ENCODE data around the gene SLC4A1AP. TPM values are rescaled to one million over a fixed set of nuclear protein-coding genes. Genes with fewer than 3 reads are reported as not detected.
A peak's percentile ranks its signal among the peaks of the same experiment; 100 is the strongest.

SLC4A1AP gene
- polyA plus RNA-seq, 6 donors from 2014 or later: 14.0 to 25.9 (median 24.1) TPM

GRCh38 chr2:27690052-27690451 is 26.4 kb downstream of the SLC4A1AP start:
- Mint-ChIP-seq H3K27ac (no peak overlapping the region), H3K27me3 (no peaks in the 10 kb centered on the region), H3K4me1 (peaks cover 0 to 11% (median 0%) of the 10 kb centered on the region in 3 donors), H3K9me3 (no peaks in the 10 kb centered on the region), H3K4me3 (no peak overlapping the region), H3K36me3 (peaks cover 8 to 14% of the 10 kb centered on the region in 2 donors)
- DNase-seq (no peak), ATAC-seq (ENCODE audit: low read depth in 2 of 2) (no peak)

DNA sequence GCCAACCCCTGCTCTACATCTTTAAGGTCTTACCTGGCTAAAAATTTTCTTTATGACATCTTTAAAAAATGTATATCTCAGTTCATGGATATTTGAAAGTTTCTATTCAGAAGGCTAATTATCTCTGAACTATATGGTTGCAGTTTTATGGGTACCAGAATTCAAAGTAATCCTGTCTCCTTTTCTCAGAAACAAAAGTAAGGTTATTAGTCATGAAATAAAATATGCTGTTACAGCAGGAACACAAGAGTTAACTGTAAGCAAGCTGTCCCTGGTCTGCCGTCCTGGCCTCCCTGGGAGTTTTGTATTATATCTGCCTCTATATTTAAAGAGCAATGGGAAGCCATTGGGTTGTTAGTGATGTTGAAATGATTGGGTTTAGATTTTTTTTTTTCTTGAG is 34.0 kb downstream of the SLC4A1AP start:
- Mint-ChIP-seq H3K27me3 (no peaks in the 10 kb centered on the region), H3K9me3 (no peaks in the 10 kb centered on the region)
- ATAC-seq (ENCODE audit: low read depth in 2 of 2): no peak

GRCh38 chr2:27701676-27702075 is 38.0 kb downstream of the SLC4A1AP start:
- DNase-seq (no peak), ATAC-seq (ENCODE audit: low read depth in 2 of 2) (no peak)
- H3K4me1 Mint-ChIP-seq: no peaks in the 10 kb centered on the region
- no peaks in the 10 kb centered on the region for H3K9me3 Mint-ChIP-seq
- H3K36me3 Mint-ChIP-seq: peaks cover 0 to 10% of the 10 kb centered on the region in 2 donors
- H3K27ac Mint-ChIP-seq: peak overlapping the region in 1 of 6 donors; percentile 57
- no peak overlapping the region for H3K4me3 Mint-ChIP-seq
- H3K27me3 Mint-ChIP-seq: no peaks in the 10 kb centered on the region

More for the DNA sequence above, 34.0 kb downstream of the SLC4A1AP start:
- H3K27ac Mint-ChIP-seq: no peak overlapping the region
- H3K4me1 Mint-ChIP-seq: no peaks in the 10 kb centered on the region
- peaks cover 11 to 17% of the 10 kb centered on the region in 2 donors for H3K36me3 Mint-ChIP-seq
- H3K4me3 Mint-ChIP-seq: no peak overlapping the region
- no peak for DNase-seq

- Mint-ChIP-seq H3K27ac (peak overlapping the region in 1 of 6 donors; percentile 87), H3K9me3 (no peaks in the 10 kb centered on the region)
- no peak for DNase-seq
These were observed 38.6 kb downstream of the SLC4A1AP start for GRCh38 chr2:27702302-27702701.

DNA sequence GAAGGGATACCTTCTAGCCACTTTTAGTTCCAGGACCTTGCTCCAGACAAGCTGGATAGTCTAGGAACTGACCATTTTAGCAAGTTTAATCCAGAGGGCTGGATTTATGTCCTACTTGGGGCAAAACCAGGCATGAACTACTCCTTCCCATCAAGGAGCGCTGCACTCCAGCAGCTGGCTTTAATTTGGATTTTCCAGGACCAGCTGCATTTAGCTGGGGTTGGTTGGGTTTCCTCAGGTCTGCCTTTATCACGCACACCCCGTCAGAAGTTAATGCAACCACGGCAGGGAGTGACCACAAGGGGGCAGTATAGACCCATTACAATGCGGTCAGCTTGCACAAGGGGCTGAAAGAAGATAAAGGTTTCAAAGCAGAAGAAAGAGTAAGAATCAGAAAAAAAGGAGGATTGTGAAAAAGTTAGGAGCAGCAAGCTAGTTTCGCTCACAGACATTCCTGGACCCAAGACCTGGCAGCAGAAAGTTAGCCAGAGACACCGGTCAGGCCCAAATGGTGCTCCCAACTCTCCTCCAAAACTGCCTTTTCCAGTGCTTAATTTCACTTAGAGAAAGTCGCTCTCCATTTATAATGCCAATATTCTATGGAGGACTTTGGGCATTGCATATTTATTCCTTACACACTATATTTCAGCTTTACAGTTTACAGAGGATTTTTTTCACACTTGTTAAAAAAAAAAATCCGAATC is 40.1 kb downstream of the SLC4A1AP start:
- Mint-ChIP-seq H3K27ac (no peak overlapping the region), H3K27me3 (peaks cover 0 to 8% (median 7%) of the 10 kb centered on the region in 3 donors), H3K9me3 (no peaks in the 10 kb centered on the region), H3K4me1 (no peaks in the 10 kb centered on the region), H3K4me3 (peak overlapping the region in 1 of 8 donors; percentile 9), H3K36me3 (peaks cover 0 to under 1% of the 10 kb centered on the region in 2 donors)
- DNase-seq (peak; percentile 71), ATAC-seq (ENCODE audit: low read depth in 2 of 2) (peak; percentile 70 to 82)

More at GRCh38 chr2:27702302-27702701, 38.6 kb downstream of the SLC4A1AP start:
- peaks cover 0 to 2% (median 0%) of the 10 kb centered on the region in 3 donors for H3K27me3 Mint-ChIP-seq
- H3K4me3 Mint-ChIP-seq: no peak overlapping the region
- no peak for ATAC-seq (ENCODE audit: low read depth in 2 of 2)
- H3K36me3 Mint-ChIP-seq: peaks cover 0 to 10% of the 10 kb centered on the region in 2 donors
- no peaks in the 10 kb centered on the region for H3K4me1 Mint-ChIP-seq

GRCh38 chr2:27704342-27704876 is 40.7 kb downstream of the SLC4A1AP start:
- H3K27me3 Mint-ChIP-seq: peaks cover 0 to 8% (median 8%) of the 10 kb centered on the region in 3 donors
- no peak for ATAC-seq (ENCODE audit: low read depth in 2 of 2)
- H3K9me3 Mint-ChIP-seq: no peaks in the 10 kb centered on the region
- no peak overlapping the region for H3K27ac Mint-ChIP-seq
- H3K36me3 Mint-ChIP-seq: no peaks in the 10 kb centered on the region
- H3K4me3 Mint-ChIP-seq: no peak overlapping the region
- DNase-seq: no peak
- no peaks in the 10 kb centered on the region for H3K4me1 Mint-ChIP-seq

- H3K4me3 Mint-ChIP-seq: no peak overlapping the region
- H3K9me3 Mint-ChIP-seq: no peaks in the 10 kb centered on the region
- H3K27me3 Mint-ChIP-seq: peaks cover 5 to 12% (median 8%) of the 10 kb centered on the region in 3 donors
- H3K27ac Mint-ChIP-seq: no peak overlapping the region
- ATAC-seq (ENCODE audit: low read depth in 2 of 2) (no peak), DNase-seq (no peak)
- no peaks in the 10 kb centered on the region for H3K4me1 Mint-ChIP-seq
- H3K36me3 Mint-ChIP-seq: no peaks in the 10 kb centered on the region
These were observed 42.3 kb downstream of the SLC4A1AP start for GRCh38 chr2:27705851-27706622.

DNA sequence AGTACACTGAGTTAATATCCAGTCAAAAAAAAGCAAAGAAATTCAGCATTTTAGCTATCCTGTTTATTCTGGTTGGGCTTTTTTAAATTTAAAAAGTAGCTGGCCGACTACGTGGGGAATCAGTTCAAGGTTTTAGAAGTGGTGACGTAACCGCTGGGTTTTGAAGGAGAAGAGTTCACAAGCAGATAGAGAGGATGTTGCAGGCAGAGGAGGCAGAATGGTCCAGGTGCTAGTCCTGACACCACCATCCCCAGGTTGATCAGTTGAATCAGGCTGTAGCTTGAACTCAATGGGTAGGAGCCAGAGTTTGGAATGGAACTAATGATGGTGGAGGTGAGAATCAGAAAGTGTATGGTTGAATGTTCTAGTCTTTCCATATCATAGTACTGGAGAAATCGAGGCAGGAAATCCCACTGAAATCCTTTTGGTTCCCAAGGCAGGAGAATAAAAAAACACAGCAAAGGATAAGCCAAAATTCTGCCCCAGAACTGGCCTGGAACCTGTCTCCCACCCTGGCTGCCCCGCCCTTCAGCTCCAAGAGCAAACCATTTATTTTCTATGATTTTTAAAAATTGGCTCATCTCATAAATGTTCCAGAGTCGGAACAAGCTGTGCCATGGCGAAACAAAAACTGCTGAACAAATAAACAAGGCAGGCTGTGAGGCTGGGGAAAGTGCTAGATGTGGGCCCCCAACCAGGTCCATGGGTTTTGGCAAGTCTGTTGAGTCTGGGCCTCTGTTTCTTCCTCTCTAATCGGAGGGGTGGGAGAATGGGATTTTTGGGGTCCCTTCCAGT is 44.0 kb downstream of the SLC4A1AP start:
- peaks cover 10 to 22% (median 18%) of the 10 kb centered on the region in 3 donors for H3K27me3 Mint-ChIP-seq
- H3K27ac Mint-ChIP-seq: peak overlapping the region in 1 of 6 donors; percentile 62
- H3K36me3 Mint-ChIP-seq: peaks cover 0 to 5% of the 10 kb centered on the region in 2 donors
- DNase-seq (no peak), ATAC-seq (ENCODE audit: low read depth in 2 of 2) (no peak)
- H3K9me3 Mint-ChIP-seq: no peaks in the 10 kb centered on the region
- H3K4me3 Mint-ChIP-seq: no peak overlapping the region
- no peaks in the 10 kb centered on the region for H3K4me1 Mint-ChIP-seq

DNA sequence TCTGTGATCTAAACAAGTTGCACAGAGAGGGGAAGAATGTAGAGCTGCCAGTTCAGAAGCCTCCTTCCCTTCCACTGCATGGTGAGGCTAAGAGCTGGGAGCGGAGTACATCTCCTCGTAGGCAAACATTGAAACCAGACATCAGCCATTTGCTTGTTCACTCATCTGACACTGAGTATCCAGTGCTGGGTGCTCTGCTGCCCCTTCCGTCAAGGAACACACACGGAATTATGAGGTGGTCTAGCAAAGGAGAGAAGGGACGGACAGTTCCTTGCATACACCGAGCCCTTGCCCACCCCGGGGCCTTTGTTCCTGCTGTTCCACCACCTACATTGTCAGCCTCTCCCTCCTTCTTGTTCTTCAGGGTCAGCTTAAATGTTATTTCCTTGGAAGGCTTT is 44.6 kb downstream of the SLC4A1AP start:
- peaks cover 0 to 5% of the 10 kb centered on the region in 2 donors for H3K36me3 Mint-ChIP-seq
- no peak for ATAC-seq (ENCODE audit: low read depth in 2 of 2)
- no peaks in the 10 kb centered on the region for H3K4me1 Mint-ChIP-seq
- peaks cover 14 to 28% (median 24%) of the 10 kb centered on the region in 3 donors for H3K27me3 Mint-ChIP-seq
- no peak for DNase-seq
- no peaks in the 10 kb centered on the region for H3K9me3 Mint-ChIP-seq
- no peak overlapping the region for H3K27ac Mint-ChIP-seq
- no peak overlapping the region for H3K4me3 Mint-ChIP-seq

DNA sequence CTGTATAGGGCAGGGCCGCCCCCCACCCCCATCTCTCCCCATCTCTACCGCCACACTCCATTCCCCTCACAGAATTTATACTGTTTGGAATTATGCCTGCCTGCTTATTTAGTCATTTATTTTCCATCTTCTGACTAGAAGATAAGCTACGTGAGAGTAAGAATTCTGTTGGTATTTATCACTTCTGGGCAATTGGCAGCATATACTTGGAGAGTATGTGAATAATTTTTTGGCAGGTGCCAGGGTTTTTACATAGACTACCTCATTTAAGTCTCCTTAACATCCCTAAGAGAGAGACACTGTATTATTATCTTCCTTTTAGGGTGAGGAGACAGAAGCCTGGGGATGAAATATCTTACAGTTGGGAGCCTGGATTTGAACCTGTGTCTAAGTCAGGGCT is 45.0 kb downstream of the SLC4A1AP start:
- ATAC-seq (ENCODE audit: low read depth in 2 of 2) (no peak), DNase-seq (no peak)
- no peak overlapping the region for H3K27ac Mint-ChIP-seq
- H3K4me1 Mint-ChIP-seq: no peaks in the 10 kb centered on the region
- peaks cover 0 to 5% of the 10 kb centered on the region in 2 donors for H3K36me3 Mint-ChIP-seq
- H3K27me3 Mint-ChIP-seq: peaks cover 15 to 29% (median 26%) of the 10 kb centered on the region in 3 donors
- no peak overlapping the region for H3K4me3 Mint-ChIP-seq
- no peaks in the 10 kb centered on the region for H3K9me3 Mint-ChIP-seq

DNA sequence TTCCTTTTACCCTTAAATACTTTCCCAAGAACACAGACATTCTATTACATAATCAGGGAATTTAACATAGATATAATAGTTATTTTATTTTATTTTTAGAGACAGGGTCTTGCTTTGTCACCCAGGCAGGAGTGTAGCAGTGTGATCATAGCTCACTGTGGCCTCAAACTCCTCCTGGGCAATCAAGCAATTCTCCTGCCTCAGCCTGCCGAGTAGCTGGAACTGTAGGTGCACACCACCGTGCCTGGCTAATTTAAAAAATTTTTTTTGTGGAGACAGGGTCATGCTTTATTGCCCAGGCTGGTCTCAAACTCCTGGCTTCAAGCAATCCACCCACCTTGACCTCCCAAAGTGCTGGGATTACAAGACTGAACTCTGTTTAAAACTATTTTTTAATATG is 45.6 kb downstream of the SLC4A1AP start:
- no peak overlapping the region for H3K27ac Mint-ChIP-seq

GRCh38 chr2:27709960-27710575 is 46.4 kb downstream of the SLC4A1AP start:
- Mint-ChIP-seq H3K9me3 (no peaks in the 10 kb centered on the region), H3K4me1 (peaks cover 5 to 8% (median 6%) of the 10 kb centered on the region in 3 donors), H3K36me3 (peaks cover 0 to 5% of the 10 kb centered on the region in 2 donors), H3K27me3 (peaks cover 22 to 39% (median 34%) of the 10 kb centered on the region in 3 donors), H3K27ac (no peak overlapping the region), H3K4me3 (no peak overlapping the region)
- DNase-seq (no peak), ATAC-seq (ENCODE audit: low read depth in 2 of 2) (no peak)

More for the DNA sequence above, 45.6 kb downstream of the SLC4A1AP start:
- DNase-seq (no peak), ATAC-seq (ENCODE audit: low read depth in 2 of 2) (no peak)
- Mint-ChIP-seq H3K27me3 (peaks cover 17 to 31% (median 27%) of the 10 kb centered on the region in 3 donors), H3K9me3 (no peaks in the 10 kb centered on the region), H3K36me3 (peaks cover 0 to 5% of the 10 kb centered on the region in 2 donors), H3K4me3 (no peak overlapping the region), H3K4me1 (peaks cover 0 to under 1% (median 0%) of the 10 kb centered on the region in 3 donors)
